ENCODE data around the gene LELP1. TPM values are rescaled to one million over a fixed set of nuclear protein-coding genes. Genes with fewer than 3 reads are reported as not detected.

Gene LELP1
- total and polyA plus RNA-seq, 2 of the 8 experiments (the other 6 are each of a cell fraction or from before 2014, with no cell fraction given) = not detected

GRCh38 chr1:153227810-153228209, 24.6 kb downstream of the LELP1 start:
- Histone ChIP-seq H3K9me3 (ENCODE audit: insufficient read depth in 2 of 2, low read depth in 1 of 2, low read length in 1 of 2) (no peaks in the 10 kb centered on the region; a peak in 1 of 4 replicates), H3K56ac (replicated peaks; ENCODE audit: insufficient read length, low read depth, low read length) (no peak overlapping the region), H2AFZ (ENCODE audit: low read length) (no peak overlapping the region), H3K79me2 (ENCODE audit: control insufficient read depth in 1 of 2, insufficient read depth in 2 of 2, low read length in 2 of 2) (no peaks in the 10 kb centered on the region), H3K9ac (replicated peaks in 1 of 4; ENCODE audit: extremely low read depth in 1 of 4, low read depth in 3 of 4, low read length in 3 of 4) (no peak overlapping the region), H3K18ac (ENCODE audit: extremely low read depth, low read length) (no peak overlapping the region), H3K27ac (ENCODE audit: low read depth, low read length) (no peak overlapping the region), H3K23ac (ENCODE audit: insufficient read length) (no peak overlapping the region), H4K8ac (ENCODE audit: extremely low read depth, insufficient read depth, low read length) (no peak overlapping the region), H3K14ac (ENCODE audit: insufficient read length) (no peak overlapping the region), H3K36me3 (ENCODE audit: control insufficient read depth in 2 of 4, insufficient read depth in 4 of 4, low read length in 3 of 4) (no peaks in the 10 kb centered on the region), H3K27me3 (replicated peaks in 1 of 4; ENCODE audit: control insufficient read depth in 3 of 4, extremely low read depth in 1 of 4, insufficient read depth in 3 of 4, low read length in 3 of 4) (no peaks in the 10 kb centered on the region), H4K5ac (ENCODE audit: insufficient read length, low read depth, low read length) (no peak overlapping the region), H4K91ac (replicated peaks; ENCODE audit: insufficient read length, low read length) (no peak overlapping the region), H2BK12ac (ENCODE audit: low read depth, low read length) (no peak overlapping the region), H3K4me3 (ENCODE audit: extremely low read depth in 1 of 4, insufficient read depth in 2 of 4, low read depth in 3 of 4, low read length in 4 of 4) (no peak overlapping the region), H2BK120ac (replicated peaks; ENCODE audit: low read depth, low read length) (no peak overlapping the region), H3K79me1 (ENCODE audit: low read depth, low read length) (no peaks in the 10 kb centered on the region), H2BK15ac (ENCODE audit: low read length) (no peak overlapping the region), H2BK20ac (ENCODE audit: low read length) (no peak overlapping the region), H3K4ac (replicated peaks; ENCODE audit: insufficient read length, low read depth, low read length) (no peak overlapping the region), H3K4me1 (replicated peaks in 1 of 4; ENCODE audit: control insufficient read depth in 3 of 4, insufficient read depth in 4 of 4, low read length in 3 of 4) (no peaks in the 10 kb centered on the region), H2AK5ac (ENCODE audit: low read depth, low read length) (no peak overlapping the region), H4K20me1 (replicated peaks in 1 of 2; ENCODE audit: control insufficient read depth in 1 of 2, insufficient read depth in 2 of 2, low read length in 2 of 2) (no peaks in the 10 kb centered on the region), H3K23me2 (ENCODE audit: low read depth, low read length) (no peaks in the 10 kb centered on the region), H3K4me2 (ENCODE audit: insufficient read depth in 1 of 2, low read depth in 2 of 2, low read length in 2 of 2) (no peak overlapping the region), H2BK5ac (ENCODE audit: low read depth, low read length) (no peak overlapping the region)
- FAIRE-seq (no peak), DNase-seq (ENCODE audit: low read depth in 1 of 2, low spot score in 2 of 2) (no peak)
- ChIA-PET POLR2A (ENCODE audit: partially characterized antibody) (no interaction called here), CTCF (ENCODE audit: partially characterized antibody) (interaction anchor here (1.0 to 4.5 kb wide), 13 partner anchors 10 to 769 kb away, joined by 3 to 34 read pairs (median 6); partner anchors contain the start of genes LORICRIN and SMCP)
- TF ChIP-seq SP1 (IDR thresholded peaks at IDR 0.05; ENCODE audit: low read depth, low read length) = no peak
- 68% methylated on average over 2 of the region's 2 CpGs; no CpG with 5 or more reads in 1 of the 2 experiments for WGBS, 2 experiments (ENCODE audit: extremely low coverage in 1 of 2, insufficient coverage in 1 of 2, insufficient read length in 1 of 2, insufficient replicate concordance in 2 of 2, low coverage in 1 of 2, low lambda C conversion rate in 2 of 2, missing lambda C conversion rate in 1 of 2)

Data from H1 (cell line).